HG02759 (cell line): Measurements from ENCODE around the gene TMEM150B.

ENCODE experiments used
- ATAC-seq: cut with Tn5 transposase; IDR thresholded peaks from one replicate; pipeline ENCODE4 v1.9.1; 2021; ENCODE audit warnings: mild to moderate bottlenecking, moderate library complexity; ENCODE audit not compliant: unreplicated experiment

The TMEM150B gene

GRCh38 chr19:55355213-55355821, 30.2 kb upstream of the TMEM150B start:
- no peak for ATAC-seq

DNA sequence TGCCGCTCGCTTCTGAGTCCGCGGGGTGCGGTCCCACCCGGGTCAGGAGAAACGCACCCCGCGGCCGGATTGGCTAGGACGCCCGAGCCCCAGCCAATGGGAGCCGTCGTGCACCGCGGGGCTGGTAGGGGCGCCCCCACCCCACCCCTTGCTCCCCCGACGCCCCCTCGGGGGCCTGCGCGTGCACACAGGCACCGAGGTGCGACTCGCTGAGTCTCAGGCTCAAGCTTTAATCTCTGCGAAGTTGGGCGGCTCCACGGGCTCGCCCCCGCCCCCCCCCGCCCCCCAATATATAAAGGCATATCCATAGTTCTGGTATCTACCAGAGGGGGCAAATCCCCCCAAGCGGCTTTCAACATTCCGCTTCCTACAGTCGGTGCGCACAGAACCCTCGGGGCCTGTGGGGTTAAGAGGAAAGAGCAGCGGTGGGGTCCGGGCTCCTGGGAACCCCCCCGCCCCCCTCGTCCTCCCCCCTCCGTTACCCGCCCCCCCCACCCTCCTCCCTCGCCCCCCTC, 29.6 kb upstream of the TMEM150B start, which contains the start of gene COX6B2:
COX6B2 (minus strand) TSS at position 22 of the 515 bp plus-strand sequence. CDS start 198 bp downstream, outside the sequence.
- no peak for ATAC-seq

GRCh38 chr19:55353803-55354697, 28.9 kb upstream of the TMEM150B start:
- ATAC-seq: no peak

GRCh38 chr19:55353356-55353802, 28.2 kb upstream of the TMEM150B start:
- ATAC-seq: no peak

- no peak for ATAC-seq
Measured at GRCh38 chr19:55352549-55353145, 27.5 kb upstream of the TMEM150B start.

DNA sequence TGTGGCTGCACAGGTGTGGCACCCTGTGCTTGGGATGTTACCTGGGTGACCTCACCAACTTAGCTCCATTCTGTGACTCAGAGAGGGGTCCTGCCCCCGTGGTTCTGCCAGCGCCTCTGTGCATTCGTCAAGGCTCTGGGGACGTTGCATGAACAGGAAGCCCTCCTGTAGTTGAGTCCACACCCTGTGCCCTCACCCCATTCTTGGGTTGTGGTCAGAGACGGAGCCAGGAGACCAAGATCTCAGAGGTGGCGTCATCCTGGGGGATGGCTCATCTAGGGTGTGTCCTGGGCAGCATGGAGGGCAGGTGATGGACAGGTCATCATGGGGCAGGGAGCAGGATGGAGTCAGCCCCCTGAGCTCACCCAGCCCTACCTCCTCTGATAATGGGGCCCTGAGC, 26.9 kb upstream of the TMEM150B start:
- no peak for ATAC-seq

DNA sequence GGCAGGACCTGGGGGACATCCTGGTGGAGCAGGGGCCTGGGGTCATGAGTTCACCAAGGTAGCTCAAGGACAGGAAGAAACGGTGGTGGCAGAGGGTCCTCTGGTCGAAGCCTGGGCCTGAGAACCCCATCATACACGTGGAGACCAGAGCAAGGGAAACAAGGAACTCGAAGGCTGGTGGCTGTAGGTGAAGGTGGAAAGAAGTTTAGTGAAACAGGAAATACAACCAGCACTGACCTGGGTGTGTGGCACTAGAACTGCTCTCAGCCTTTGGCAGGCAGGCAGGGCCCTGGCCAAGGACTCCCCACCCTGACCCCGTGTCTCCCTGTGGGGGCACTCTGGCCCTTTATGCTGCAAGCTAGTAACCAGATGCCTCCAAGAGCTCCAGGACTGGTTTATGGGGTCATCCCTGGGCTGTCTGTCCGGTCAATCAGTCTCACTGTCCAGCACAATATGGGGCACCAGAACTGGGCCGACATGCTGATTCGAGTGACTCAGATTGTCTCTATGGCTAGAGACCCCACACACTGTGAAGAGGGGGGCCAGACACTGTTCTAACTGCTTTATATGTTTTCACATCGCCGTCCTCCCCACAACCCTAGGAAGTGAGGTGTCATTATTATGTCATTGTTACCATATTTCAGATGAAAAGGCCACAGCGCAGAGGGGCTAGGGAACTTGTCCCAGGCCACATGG, 25.6 kb upstream of the TMEM150B start:
- ATAC-seq: no peak

GRCh38 chr19:55348317-55349034, 23.3 kb upstream of the TMEM150B start:
- ATAC-seq: no peak

- ATAC-seq: no peak
Measured at GRCh38 chr19:55347442-55348009, 22.4 kb upstream of the TMEM150B start.

DNA sequence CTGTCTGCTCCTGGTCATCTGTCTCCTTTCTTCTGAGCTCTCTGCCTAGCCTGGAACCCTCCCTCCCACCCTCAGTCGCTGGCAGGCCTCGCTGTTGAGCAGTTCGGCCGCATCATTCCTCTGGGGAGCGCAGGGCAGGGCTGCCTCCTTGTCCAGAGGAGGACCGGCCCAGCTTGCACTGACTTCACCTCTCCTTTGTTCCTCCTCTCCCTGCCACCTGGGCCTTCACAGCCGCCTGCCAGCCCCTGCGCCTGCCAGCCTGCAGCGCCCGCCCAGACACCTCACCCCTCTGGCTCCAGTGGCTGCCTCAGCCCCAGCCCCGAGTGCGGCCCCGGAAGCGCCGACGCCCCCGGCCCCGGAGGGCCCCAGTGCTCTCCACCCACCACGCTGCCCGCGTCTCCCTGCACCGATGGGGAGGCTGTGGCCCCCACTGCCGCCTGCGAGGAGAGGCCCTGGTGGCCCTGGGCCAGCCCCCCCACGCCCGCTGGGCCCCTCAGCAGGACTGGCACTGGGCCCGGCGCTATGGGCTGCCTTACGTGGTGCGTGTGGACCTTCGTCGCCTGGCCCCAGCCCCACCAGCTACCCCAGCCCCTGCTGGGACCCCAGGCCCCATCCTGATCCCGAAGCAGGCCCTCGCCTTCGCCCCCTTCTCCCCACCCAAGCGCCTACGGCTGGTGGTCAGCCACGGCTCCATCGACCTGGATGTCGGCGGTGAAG, 21.7 kb upstream of the TMEM150B start:
- no peak for ATAC-seq

GRCh38 chr19:55345818-55346724, 20.9 kb upstream of the TMEM150B start:
- ATAC-seq: no peak

- ATAC-seq: no peak
Measured at GRCh38 chr19:55345101-55345817, 20.1 kb upstream of the TMEM150B start.

DNA sequence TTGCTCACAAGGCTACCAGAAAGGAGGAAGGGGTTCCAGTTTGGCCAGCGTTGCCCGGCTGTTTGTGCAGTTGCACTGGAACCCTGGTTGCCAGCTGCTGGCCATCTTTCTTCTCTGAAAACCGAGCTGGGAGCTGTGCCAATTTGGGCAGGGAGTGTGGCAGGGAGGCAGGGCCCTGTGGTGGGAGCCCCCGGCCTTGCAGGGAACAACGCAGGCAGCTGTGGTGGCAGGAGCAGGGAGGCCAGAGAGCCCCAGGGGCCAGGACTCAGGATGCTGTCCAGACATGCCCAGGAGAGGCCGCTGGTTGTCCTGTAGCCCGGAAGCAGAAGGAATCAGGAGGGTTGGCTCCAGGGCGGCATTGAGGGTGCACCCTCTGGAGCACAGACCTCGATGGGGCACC, 19.3 kb upstream of the TMEM150B start:
- no peak for ATAC-seq

- no peak for ATAC-seq
Measured at GRCh38 chr19:55341595-55342531, 16.7 kb upstream of the TMEM150B start.

DNA sequence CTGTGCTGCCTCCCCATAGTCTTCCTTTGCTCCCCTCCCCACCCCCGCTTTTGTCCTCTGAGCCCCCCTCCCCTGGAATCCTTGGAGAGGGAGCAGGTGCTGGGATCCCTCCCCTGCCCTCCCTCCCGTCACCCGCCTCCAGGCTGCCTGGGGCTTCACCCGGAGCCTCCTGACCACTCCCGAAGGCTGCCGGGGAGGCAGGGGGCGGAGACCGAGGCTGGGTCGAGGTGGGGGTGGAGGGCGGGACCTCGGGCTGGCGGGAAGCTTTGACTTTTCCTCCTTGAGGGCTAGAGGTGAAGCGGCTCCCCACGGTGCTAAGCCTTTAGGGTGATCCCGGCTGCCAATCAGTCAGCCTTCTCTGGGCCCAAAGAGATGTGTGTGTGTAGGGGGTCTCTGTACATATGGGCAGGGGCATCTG, 16.0 kb upstream of the TMEM150B start:
- no peak for ATAC-seq

DNA sequence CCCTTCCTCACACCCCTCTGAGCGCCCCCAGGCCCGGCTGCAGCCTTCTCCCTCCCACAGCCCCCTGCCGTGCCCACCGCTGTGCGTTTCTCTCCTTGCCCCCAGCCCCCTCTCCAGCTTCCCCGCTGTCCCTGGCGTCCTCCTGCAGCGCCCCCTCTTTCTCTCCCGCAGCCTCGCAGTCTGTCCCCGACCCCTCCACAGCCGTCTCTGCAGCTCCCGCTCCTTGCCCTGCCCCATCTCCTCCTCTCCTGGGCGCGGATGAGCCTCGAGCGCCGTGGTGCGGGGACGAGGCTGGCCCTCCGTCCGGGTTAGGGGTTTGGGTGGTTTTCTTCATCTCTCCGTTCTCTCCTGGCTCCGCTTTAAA, 15.6 kb upstream of the TMEM150B start:
- no peak for ATAC-seq
